Keratinocyte (primary cell): ENCODE results near the gene MACROH2A2.

Experiments used
- CTCF ChIP-seq, 3 experiments: IDR thresholded peaks in 1 of 3; conservative IDR thresholded peaks in 1 of 3; optimal IDR thresholded peaks in 1 of 3; 2 replicates in 2 of 3; 3 replicates in 1 of 3; pipeline versions ENCODE3 to v1.5.1; 2011; ENCODE audit warnings: low read length in 3 of 3, mild to moderate bottlenecking in 3 of 3, moderate library complexity in 2 of 3, control low read depth in 1 of 3, inconsistent platforms in 1 of 3; ENCODE audit not compliant: insufficient read depth in 2 of 3; ENCODE audit errors: extremely low read depth in 1 of 3
- EZH2 ChIP-seq: IDR thresholded peaks from one replicate; pipeline ENCODE4 v1.6.1; 2012; ENCODE audit warnings: inconsistent platforms, mild to moderate bottlenecking, low read length, moderate library complexity

- TF ChIP-seq CTCF (optimal IDR thresholded peaks at IDR 0.05 in 1 of 3, IDR thresholded peaks at IDR 0.05 in 1 of 3, conservative IDR thresholded peaks at IDR 0.05 in 1 of 3; ENCODE audit: extremely low read depth in 1 of 3, insufficient read depth in 2 of 3, low read length in 3 of 3) (no peak), EZH2 (no peak)
Measured at GRCh38 chr10:70101668-70102067, 49.0 kb downstream of the MACROH2A2 start.
